PFSK-1 (cell line): ENCODE data around the gene ZSWIM6.

Source experiments
- POLR2AphosphoS5 ChIP-seq: IDR thresholded peaks from 2 replicates; pipeline ENCODE4 v1.6.1; 2012; ENCODE audit warnings: low read depth, mild to moderate bottlenecking, control low read depth, low read length, moderate library complexity
- REST ChIP-seq, 2 experiments: IDR thresholded peaks; 2 replicates each; pipeline versions ENCODE4 v1.6.1 to v1.8.0; 2011 to 2012; ENCODE audit warnings: low read depth in 2 of 2, low read length in 2 of 2, control low read depth in 1 of 2, inconsistent platforms in 1 of 2, mild to moderate bottlenecking in 1 of 2, moderate library complexity in 1 of 2; ENCODE audit not compliant: insufficient read depth in 1 of 2

DNA sequence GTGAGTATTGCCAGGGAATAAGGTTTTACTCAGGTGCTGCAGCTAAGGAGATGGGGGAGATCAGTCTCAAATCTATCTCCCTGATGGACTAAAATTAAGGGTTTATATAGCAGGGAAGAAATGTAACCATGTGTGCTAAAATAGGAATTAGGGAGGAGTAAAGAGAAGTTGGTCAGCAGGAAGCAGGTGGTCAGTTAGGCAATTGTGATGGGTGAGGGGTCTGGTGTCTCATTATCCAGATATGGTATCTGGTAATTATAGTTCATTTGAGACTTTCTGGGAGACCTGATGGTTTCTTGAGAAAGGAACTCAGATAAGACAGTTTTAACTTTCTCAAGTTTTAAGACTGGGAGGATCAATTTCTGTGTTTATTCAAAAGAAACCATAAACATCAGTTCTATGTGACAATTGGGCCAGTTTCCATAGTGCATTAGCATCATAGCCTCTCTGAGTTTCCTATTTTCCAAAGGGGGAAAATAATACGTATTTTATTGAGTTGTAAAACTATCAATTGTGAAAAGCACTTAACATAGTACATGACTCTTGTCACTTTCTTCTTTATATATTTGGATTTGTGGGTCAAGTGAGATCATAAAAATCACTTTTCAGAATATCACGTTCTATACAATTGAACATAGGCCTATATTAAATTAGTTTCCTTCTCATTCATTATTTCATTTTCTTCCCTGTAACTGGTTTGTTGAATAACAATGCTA lies 115.9 kb downstream of the ZSWIM6 start:
- TF ChIP-seq POLR2AphosphoS5 (no peak), REST (IDR thresholded peaks at IDR 0.05; ENCODE audit: insufficient read depth in 1 of 2, low read depth in 2 of 2, low read length in 2 of 2) (no peak)
